ENCODE data around the gene TRAM2. TPM values are rescaled to one million over a fixed set of nuclear protein-coding genes. Genes with fewer than 3 reads are reported as not detected.
A peak's percentile ranks its signal among the peaks of the same experiment; 100 is the strongest.

Gene TRAM2
- total RNA-seq, 4 donors from 2014 or later = 21.3 to 27.5 (median 23.7) TPM

- no peaks in the 10 kb centered on the region for H3K9me3 ChIP-seq
- peaks cover 0 to 74% (median 38%) of the 10 kb centered on the region in 4 donors for H3K4me1 ChIP-seq
- peaks cover 0 to 73% (median 0%) of the 10 kb centered on the region in 3 donors for H3K36me3 ChIP-seq
- no peaks in the 10 kb centered on the region for H3K27me3 ChIP-seq
- H3K27ac ChIP-seq = peak overlapping the region in 2 of 4 donors; percentile 32 to 53
- no peak overlapping the region for H3K4me3 ChIP-seq
- TF ChIP-seq POLR2A (IDR thresholded peaks at IDR 0.05) = no peak
- TF ChIP-seq EP300 (IDR thresholded peaks at IDR 0.05) = peak in 1 of 2 donors; percentile 61
- no peak for TF ChIP-seq CTCF (IDR thresholded peaks at IDR 0.05)
- 89 to 91% methylated on average over 3 of the region's 3 CpGs for WGBS, 2 donors
- peak in 1 of 2 donors; percentile 69 for DNase-seq (ENCODE audit: low spot score in 2 of 2)
Observed at GRCh38 chr6:52507557-52508260, 69.2 kb downstream of the TRAM2 start.

GRCh38 chr6:52506476-52506875 lies 70.4 kb downstream of the TRAM2 start:
- Histone ChIP-seq H3K4me1 (peaks cover 0 to 62% (median 27%) of the 10 kb centered on the region in 4 donors), H3K27me3 (no peaks in the 10 kb centered on the region), H3K9me3 (no peaks in the 10 kb centered on the region), H3K4me3 (no peak overlapping the region), H3K27ac (no peak overlapping the region), H3K36me3 (peaks cover 0 to 85% (median 0%) of the 10 kb centered on the region in 3 donors)
- no peak for DNase-seq (ENCODE audit: low spot score in 2 of 2)
- WGBS, 2 donors = 81 to 84% methylated on average over 9 of the region's 9 CpGs
- TF ChIP-seq EP300 (IDR thresholded peaks at IDR 0.05) = no peak
- TF ChIP-seq POLR2A (IDR thresholded peaks at IDR 0.05) = no peak
- TF ChIP-seq CTCF (IDR thresholded peaks at IDR 0.05) = no peak

- no peaks in the 10 kb centered on the region for H3K9me3 ChIP-seq
- H3K36me3 ChIP-seq = peaks cover 0 to 91% (median 0%) of the 10 kb centered on the region in 3 donors
- no peaks in the 10 kb centered on the region for H3K27me3 ChIP-seq
- no peak overlapping the region for H3K4me3 ChIP-seq
- no peak overlapping the region for H3K27ac ChIP-seq
- no peak for DNase-seq (ENCODE audit: low spot score in 2 of 2)
- TF ChIP-seq EP300 (IDR thresholded peaks at IDR 0.05) (no peak), POLR2A (IDR thresholded peaks at IDR 0.05) (no peak), CTCF (IDR thresholded peaks at IDR 0.05) (no peak)
- WGBS, 2 donors = 77 to 84% methylated on average over 16 of the region's 16 CpGs
- H3K4me1 ChIP-seq = peaks cover 0 to 56% (median 24%) of the 10 kb centered on the region in 4 donors
Observed at GRCh38 chr6:52505726-52506409, 71.0 kb downstream of the TRAM2 start.

GRCh38 chr6:52504782-52505136 lies 72.1 kb downstream of the TRAM2 start:
- Histone ChIP-seq H3K9me3 (no peaks in the 10 kb centered on the region), H3K4me3 (no peak overlapping the region), H3K36me3 (peaks cover 0 to 86% (median 0%) of the 10 kb centered on the region in 3 donors), H3K27ac (peak overlapping the region in 3 of 4 donors; percentile 13 to 70 (median 55)), H3K27me3 (no peaks in the 10 kb centered on the region), H3K4me1 (peaks cover 0 to 45% (median 22%) of the 10 kb centered on the region in 4 donors)
- DNase-seq (ENCODE audit: low spot score in 2 of 2) = no peak
- TF ChIP-seq EP300 (IDR thresholded peaks at IDR 0.05) = no peak
- TF ChIP-seq CTCF (IDR thresholded peaks at IDR 0.05) = no peak
- TF ChIP-seq POLR2A (IDR thresholded peaks at IDR 0.05) = no peak
- WGBS, 2 donors = 83 to 89% methylated on average over 10 of the region's 10 CpGs

All from tibial nerve (tissue), 4 donors.